HepG2 (cell line): ENCODE results near the gene AFAP1. TPM values are rescaled to one million over a fixed set of nuclear protein-coding genes. Genes with fewer than 3 reads are reported as not detected.

Experiments used
- ATAC-seq: fragments of 200-7000 bp; cut with Tn5 transposase; 3 replicates; pipeline ENCODE4 v1.9.1; 2020; ENCODE audit warnings: mild to moderate bottlenecking, moderate library complexity
- BruUV-seq: library from RNA; stranded (reverse); fragments of 400-500 nt; replicated peaks from 2 replicates; lab custom pipeline; 2021; lab: Mats Ljungman, UMichigan
- CTCF ChIA-PET: fragments of 300-600 bp; formaldehyde crosslinking; extraction: SDS; loops from one replicate; lab custom pipeline; 2021; ENCODE audit warnings: low total read pairs, inconsistent platforms, low intra/inter-chr PET ratio; lab: Yijun Ruan, JAX
- POLR2A ChIA-PET: fragments of 350-600 bp; sonication (Branson Sonifier 250); formaldehyde crosslinking; loops from one replicate; lab custom pipeline; 2020; ENCODE audit warnings: antibody characterized with exemption, inconsistent platforms; lab: Yijun Ruan, JAX
- DNase-seq: peaks from one replicate; pipeline ENCODE4 v3.0.0-alpha.2; 2015; ENCODE audit warnings: low spot score
- FAIRE-seq: peaks from 3 replicates; lab custom pipeline; 2011; peaks lifted over from hg19 to GRCh38; lab: Jason Lieb, UNC
- H2AFZ ChIP-seq: one replicate; pipeline ENCODE4 v1.6.1; 2011; ENCODE audit warnings: low read length, inconsistent platforms
- H3K27ac ChIP-seq: fragments of 300-600 bp; 3 replicates; pipeline ENCODE4 v1.8.0; 2011; ENCODE audit warnings: mixed run types, mild to moderate bottlenecking, mixed read lengths, low read length, inconsistent platforms; ENCODE audit not compliant: insufficient read depth; ENCODE audit errors: extremely low read length
- H3K27me3 ChIP-seq, 2 experiments: fragments of 200-600 bp in 1 of 2; 2 replicates in 1 of 2; 3 replicates in 1 of 2; pipeline versions ENCODE4 v1.6.0 to v1.8.0; 2011; ENCODE audit warnings: low read length in 2 of 2, mild to moderate bottlenecking in 2 of 2, moderate library complexity in 2 of 2, inconsistent platforms in 1 of 2; ENCODE audit not compliant: insufficient read depth in 2 of 2, control insufficient read depth in 1 of 2
- H3K36me3 ChIP-seq, 2 experiments: fragments of 200-600 bp in 1 of 2; replicated peaks in 1 of 2; 2 replicates in 1 of 2; 3 replicates in 1 of 2; pipeline versions ENCODE4 v1.5.1 to v1.8.0; 2011; ENCODE audit warnings: low read length in 2 of 2, inconsistent platforms in 1 of 2; ENCODE audit not compliant: insufficient read depth in 2 of 2, control insufficient read depth in 1 of 2
- H3K4me1 ChIP-seq: 2 replicates; pipeline ENCODE4 v1.5.1; 2012; ENCODE audit warnings: low read length, inconsistent platforms; ENCODE audit not compliant: insufficient read depth
- H3K4me2 ChIP-seq: 2 replicates; pipeline ENCODE4 v1.6.0; 2011; ENCODE audit warnings: low read depth, low read length, inconsistent platforms
- H3K4me3 ChIP-seq, 3 experiments: fragments of 200-600 bp in 1 of 3; sonication (generic), shearing (Covaris generic) in 1 of 3; replicated peaks in 1 of 3; 2 replicates each; pipeline ENCODE4 v1.5.1; 2011 to 2016; ENCODE audit warnings: low read length in 3 of 3, inconsistent platforms in 2 of 3, low read depth in 2 of 3, mild to moderate bottlenecking in 2 of 3, control low read depth in 1 of 3, mixed read lengths in 1 of 3; ENCODE audit not compliant: insufficient read depth in 1 of 3
- H3K79me2 ChIP-seq: one replicate; pipeline ENCODE4 v1.6.1; 2011; ENCODE audit warnings: low read length, inconsistent platforms; ENCODE audit not compliant: insufficient read depth
- H3K9ac ChIP-seq: 2 replicates; pipeline ENCODE4 v1.6.0; 2011; ENCODE audit warnings: mild to moderate bottlenecking, low read depth, low read length, inconsistent platforms; ENCODE audit not compliant: insufficient read depth
- H3K9me3 ChIP-seq: 2 replicates; pipeline ENCODE4 v1.5.1; 2012; ENCODE audit warnings: mild to moderate bottlenecking, low read length
- H4K20me1 ChIP-seq: 2 replicates; pipeline ENCODE4 v1.6.0; 2011; ENCODE audit warnings: inconsistent platforms, mild to moderate bottlenecking, low read length, moderate library complexity; ENCODE audit not compliant: insufficient read depth
- DZIP1 ChIP-seq: sonication (generic); formaldehyde crosslinking; IDR thresholded peaks from 2 replicates; pipeline ENCODE4 v1.5.0; 2020; ENCODE audit warnings: mild to moderate bottlenecking, missing genetic modification reagents
- FLYWCH1 ChIP-seq: sonication (generic); formaldehyde crosslinking; IDR thresholded peaks from 2 replicates; pipeline ENCODE4 v1.8.1; 2023; ENCODE audit warnings: mild to moderate bottlenecking, missing genetic modification reagents
- KAT7 ChIP-seq: IDR thresholded peaks from 2 replicates; pipeline ENCODE4 v1.6.1; 2018; ENCODE audit warnings: borderline replicate concordance, missing compliant biosample characterization
- MEIS1 ChIP-seq: sonication (generic); formaldehyde crosslinking; IDR thresholded peaks from 2 replicates; pipeline ENCODE4 v1.9.0; 2021; ENCODE audit warnings: mild to moderate bottlenecking, missing genetic modification reagents, moderate library complexity, borderline replicate concordance
- UBTF ChIP-seq: sonication (generic); formaldehyde crosslinking; IDR thresholded peaks from 2 replicates; pipeline ENCODE4 v1.4.0; 2020; ENCODE audit warnings: mild to moderate bottlenecking, missing genetic modification reagents
- ZBTB21 ChIP-seq: sonication (generic); formaldehyde crosslinking; IDR thresholded peaks from 2 replicates; pipeline ENCODE4 v1.4.0; 2020; ENCODE audit warnings: missing genetic modification reagents
- WGBS: methylation state at CpG from one replicate; pipeline ENCODE4 v1.1.6; 2017; ENCODE audit warnings: low lambda C conversion rate; 5-methylcytosine and 5-hydroxymethylcytosine counted together
- in situ Hi-C: cut with HindIII; loops from 2 replicates; pipeline ENCODE4 v1.10.0; 2017; ENCODE audit warnings: low pct_unique_long_range_greater_than_20kb; ENCODE audit not compliant: extremely low pct_ligation_motif_present
- intact Hi-C: fragments of 100-400 bp; cut with micrococcal nuclease; formaldehyde crosslinking; loops from one replicate; pipeline ENCODE4 v1.10.0; 2022; ENCODE audit not compliant: unreplicated experiment
- polyA plus RNA-seq, 8 experiments: library from polyadenylated mRNA; depleted of rRNA in 3 of 8; stranded (reverse) in 7 of 8; unstranded in 1 of 8; fragments of >200 nt; fragmentation: Illumina TruSeq in 4 of 8; extraction: Trizol in 4 of 8; gene quantifications; 2 replicates each; pipeline versions ENCODE4 v1.2.1 to v1.2.3, GENCODE V29; 2011 to 2016; ENCODE audit warnings: low read depth in 4 of 8, missing spikeins in 1 of 8, mixed read lengths in 1 of 8; ENCODE audit not compliant: insufficient read depth in 1 of 8
- total RNA-seq, 5 experiments: library from RNA; depleted of rRNA; stranded (reverse); fragments of >200 nt; fragmentation: Illumina TruSeq; extraction: Trizol; gene quantifications; 2 replicates each; pipeline ENCODE4 v1.2.3, GENCODE V29; 2016; ENCODE audit warnings: low read depth in 1 of 5

AFAP1 gene
- total and polyA plus RNA-seq, 2 of the 13 experiments (the other 11 are each of a cell fraction or from before 2014, with no cell fraction given) = 2.5 TPM

- in situ Hi-C loops = no loop called here
- H4K20me1 ChIP-seq = no peaks in the 10 kb centered on the region
- CTCF ChIA-PET = no interaction called here
These were observed 149.6 kb downstream of the AFAP1 start for GRCh38 chr4:7790023-7790422.

More at GRCh38 chr4:7790023-7790422, 149.6 kb downstream of the AFAP1 start:
- no peak overlapping the region for H3K9ac ChIP-seq
- FAIRE-seq (no peak), DNase-seq (no peak), ATAC-seq (no peak)
- no peaks in the 10 kb centered on the region for H3K4me1 ChIP-seq
- no peak overlapping the region for H3K27ac ChIP-seq
- H3K79me2 ChIP-seq = no peaks in the 10 kb centered on the region
- H3K27me3 ChIP-seq = no peaks in the 10 kb centered on the region
- no peak overlapping the region for H2AFZ ChIP-seq
- H3K4me2 ChIP-seq = no peak overlapping the region
- H3K4me3 ChIP-seq = no peak overlapping the region
- TF ChIP-seq UBTF (CRISPR knock-in tag) = no peak
- TF ChIP-seq KAT7 = no peak
- no peak for TF ChIP-seq DZIP1 (CRISPR knock-in tag)
- no peak for TF ChIP-seq ZBTB21 (CRISPR knock-in tag)
- TF ChIP-seq MEIS1 (CRISPR knock-in tag) = no peak
- no peak for TF ChIP-seq FLYWCH1 (CRISPR knock-in tag)
- TF ChIP-seq, all 625 proteins: peak for 0
- H3K36me3 ChIP-seq = peaks cover 0 to 14% of the 10 kb centered on the region in 2 experiments; a peak in 2 of 5 replicates
- 88% methylated on average over 2 of the region's 2 CpGs for WGBS
- intact Hi-C loops = no loop called here
- POLR2A ChIA-PET = no interaction called here
- H3K9me3 ChIP-seq = no peaks in the 10 kb centered on the region
- no TSS peak for BruUV-seq
